IPS-NIHi7 (cell line): ENCODE data around the gene MEIS1.

ENCODE experiments used
- DNase-seq: peaks from one replicate; pipeline ENCODE4 v3.0.0; 2012; ENCODE audit warnings: mixed read lengths; ENCODE audit errors: extremely low spot score

The MEIS1 gene

GRCh38 chr2:66534461-66534860 lies 99.5 kb downstream of the MEIS1 start:
- DNase-seq = no peak

GRCh38 chr2:66535574-66536289 lies 100.8 kb downstream of the MEIS1 start:
- no peak for DNase-seq

DNA sequence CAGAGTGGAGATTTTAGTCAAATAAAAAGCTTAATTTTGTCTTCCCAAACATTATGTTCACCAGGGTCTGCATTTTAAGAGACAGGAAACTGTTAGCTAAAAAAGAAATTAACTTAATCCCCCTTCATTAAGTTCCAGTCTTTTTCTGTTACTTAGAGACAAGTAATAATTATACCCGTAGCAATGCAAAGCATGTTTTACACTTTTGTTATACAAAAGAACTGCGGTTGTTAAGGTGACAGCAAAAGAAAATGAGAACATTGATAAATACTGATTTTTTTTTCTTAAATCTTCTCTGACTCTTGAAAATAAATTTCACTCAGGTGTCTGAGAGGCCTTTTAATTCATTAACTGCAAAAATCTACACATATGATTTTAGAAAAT lies 101.4 kb downstream of the MEIS1 start:
- DNase-seq = no peak

- peak; percentile 34 for DNase-seq
Measured at GRCh38 chr2:66536997-66537396, 102.1 kb downstream of the MEIS1 start.

- no peak for DNase-seq
Measured at GRCh38 chr2:66538291-66538690, 103.4 kb downstream of the MEIS1 start.

- no peak for DNase-seq
Measured at GRCh38 chr2:66539452-66539851, 104.5 kb downstream of the MEIS1 start.

- no peak for DNase-seq
Measured at GRCh38 chr2:66541646-66542045, 106.7 kb downstream of the MEIS1 start.

DNA sequence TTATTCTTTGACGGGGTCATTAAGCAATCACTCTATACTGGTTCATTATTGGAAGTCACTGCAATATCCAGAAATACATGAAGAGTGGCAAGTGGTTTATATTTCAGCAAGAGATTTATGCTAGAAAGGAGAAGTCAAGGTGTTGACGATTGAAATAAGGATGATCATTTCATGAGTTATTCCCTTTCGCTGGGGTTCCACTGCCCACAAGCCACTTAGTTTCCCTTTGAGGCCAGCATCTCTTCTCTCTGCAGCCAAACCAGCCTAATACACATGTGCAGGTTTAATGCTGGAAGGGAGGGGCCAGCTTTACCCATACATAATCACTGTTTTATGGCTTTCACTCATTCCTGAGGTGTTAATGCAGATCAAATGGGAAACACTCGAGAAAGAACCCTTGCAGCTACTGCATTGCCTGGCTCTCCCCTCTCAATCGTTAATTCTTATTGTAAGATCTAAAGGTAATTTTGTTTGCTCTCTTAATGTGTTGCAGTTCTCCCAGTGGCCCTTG lies 108.4 kb downstream of the MEIS1 start:
- DNase-seq = no peak

DNA sequence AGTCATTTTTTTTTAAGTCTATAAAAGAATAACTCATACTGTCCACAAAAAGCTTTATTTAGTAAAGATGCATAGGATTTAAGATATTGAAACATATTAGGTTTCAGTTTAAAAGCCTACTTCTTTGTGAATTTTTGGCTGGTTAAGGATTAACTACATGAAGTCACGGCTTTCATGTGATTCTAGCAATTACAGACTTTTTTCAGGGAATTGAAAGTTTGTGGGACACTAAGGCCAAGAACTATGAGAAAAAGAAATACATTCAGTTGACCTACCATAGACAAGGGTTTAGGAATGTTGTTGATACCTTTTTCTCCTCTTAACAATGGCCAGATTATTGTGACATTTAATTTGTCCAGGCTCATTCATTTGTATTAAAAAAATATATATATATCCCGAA lies 109.3 kb downstream of the MEIS1 start:
- no peak for DNase-seq

- no peak for DNase-seq
Measured at GRCh38 chr2:66545258-66545657, 110.3 kb downstream of the MEIS1 start.

DNA sequence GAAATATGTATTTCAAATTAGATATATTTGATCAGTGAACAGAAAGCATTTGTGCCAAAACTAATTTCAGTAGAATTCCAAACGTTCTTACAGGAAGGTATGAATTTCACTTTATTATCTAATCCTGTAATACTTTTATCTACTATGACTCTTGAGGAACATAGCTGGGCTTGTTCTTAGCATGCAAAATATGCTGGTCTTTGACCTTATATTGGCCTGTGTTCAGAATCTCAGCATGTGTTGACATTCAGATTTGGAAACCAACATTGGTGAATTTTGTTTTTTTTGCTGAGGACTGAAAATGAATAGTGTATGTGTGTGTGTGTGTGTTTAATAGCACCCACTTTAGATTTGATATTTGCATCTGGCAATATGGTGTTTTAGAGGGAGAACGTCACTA lies 112.2 kb downstream of the MEIS1 start:
- no peak for DNase-seq

DNA sequence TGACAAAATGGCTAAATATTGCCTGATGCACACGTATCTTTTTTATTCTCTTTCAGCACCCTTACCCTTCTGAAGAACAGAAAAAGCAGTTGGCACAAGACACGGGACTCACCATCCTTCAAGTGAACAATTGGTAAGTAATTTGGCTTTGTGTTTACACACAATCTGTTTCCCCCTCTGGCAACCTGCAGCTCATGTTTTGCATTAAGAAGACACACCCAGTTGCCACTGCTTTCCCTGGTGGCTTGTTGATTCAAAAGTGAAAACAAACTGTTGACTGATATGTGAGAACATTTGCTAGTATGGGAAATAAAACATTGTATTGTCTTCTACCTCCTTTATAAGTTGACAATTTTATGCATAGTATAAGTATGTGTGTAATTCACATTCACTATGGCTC lies 113.0 kb downstream of the MEIS1 start:
- no peak for DNase-seq

GRCh38 chr2:66548422-66548821 lies 113.5 kb downstream of the MEIS1 start:
- DNase-seq = no peak

DNA sequence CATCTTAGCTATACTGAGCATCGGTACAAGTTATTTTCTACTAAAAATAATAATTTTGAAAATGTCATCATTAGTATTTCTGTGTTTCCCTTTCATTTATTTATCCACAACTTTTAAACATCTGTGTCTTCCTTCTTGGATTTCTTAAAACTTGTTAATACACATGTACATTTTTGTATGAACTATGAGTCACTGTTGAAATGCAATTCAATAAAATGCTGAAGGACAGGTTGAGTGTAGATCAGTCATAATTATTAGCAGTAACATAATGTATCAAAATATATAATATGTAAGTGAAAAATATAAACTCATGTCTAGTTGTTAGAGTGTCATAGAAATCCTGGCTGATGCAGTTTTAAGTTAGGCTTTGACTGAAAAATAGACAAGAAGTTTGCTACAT lies 115.9 kb downstream of the MEIS1 start:
- no peak for DNase-seq

DNA sequence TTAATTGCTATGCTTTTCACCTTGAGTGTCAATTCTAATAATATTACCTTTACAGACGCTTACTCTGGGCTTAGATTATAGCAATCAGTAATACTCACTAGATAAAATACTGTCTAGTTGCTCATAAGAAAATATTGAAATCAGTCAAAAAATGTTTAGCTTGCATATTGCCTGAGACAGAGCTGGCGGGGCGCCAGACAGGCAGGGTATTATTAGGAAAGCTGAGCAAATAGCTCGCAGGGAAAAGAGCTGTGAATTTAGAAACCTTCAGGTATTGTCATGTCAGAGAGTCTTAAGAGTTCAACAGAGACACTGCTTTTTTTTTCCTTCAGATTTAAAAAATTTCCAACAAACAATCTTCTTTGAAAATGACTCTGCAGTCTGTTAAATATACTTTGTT lies 118.4 kb downstream of the MEIS1 start:
- no peak for DNase-seq

- DNase-seq = no peak
Measured at GRCh38 chr2:66555091-66555490, 120.2 kb downstream of the MEIS1 start.

DNA sequence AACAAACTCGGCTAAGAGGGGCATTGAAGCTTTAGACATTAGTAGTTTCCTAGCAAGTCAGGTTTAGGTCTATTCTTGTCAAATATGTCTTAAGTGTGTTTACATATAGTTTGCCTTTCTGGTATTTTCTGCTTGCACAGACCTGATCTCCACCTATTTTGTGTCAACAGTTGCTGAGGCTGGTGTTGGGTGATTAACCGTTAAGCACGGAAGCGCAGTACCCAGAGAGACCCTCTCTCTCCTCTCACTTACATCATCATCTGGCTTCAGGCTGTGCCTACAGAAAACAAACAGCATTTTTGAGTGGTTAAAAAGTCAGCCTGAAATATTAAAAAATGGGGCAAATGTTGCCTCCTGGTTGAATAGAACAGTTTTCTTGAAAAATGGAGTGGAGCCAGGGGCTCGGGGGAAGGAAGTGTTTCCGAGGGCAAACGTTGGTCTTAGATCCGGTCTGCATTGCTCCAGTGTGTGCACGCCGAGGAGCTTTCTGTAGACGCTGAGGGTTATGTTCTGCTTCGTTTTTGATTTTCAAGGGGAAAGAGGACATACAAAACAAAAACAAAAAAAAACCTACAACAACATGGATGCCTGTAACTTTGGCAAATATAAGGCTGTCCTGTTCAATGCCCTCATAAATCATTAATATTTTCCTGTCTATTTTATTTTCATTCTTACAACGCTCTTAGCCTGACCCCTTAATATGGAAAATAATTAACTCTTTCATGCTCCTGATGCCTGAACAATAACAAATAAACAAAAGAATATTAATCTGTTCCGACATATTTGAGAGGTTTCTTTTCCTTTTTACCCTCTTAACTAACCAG lies 120.8 kb downstream of the MEIS1 start:
- no peak for DNase-seq

DNA sequence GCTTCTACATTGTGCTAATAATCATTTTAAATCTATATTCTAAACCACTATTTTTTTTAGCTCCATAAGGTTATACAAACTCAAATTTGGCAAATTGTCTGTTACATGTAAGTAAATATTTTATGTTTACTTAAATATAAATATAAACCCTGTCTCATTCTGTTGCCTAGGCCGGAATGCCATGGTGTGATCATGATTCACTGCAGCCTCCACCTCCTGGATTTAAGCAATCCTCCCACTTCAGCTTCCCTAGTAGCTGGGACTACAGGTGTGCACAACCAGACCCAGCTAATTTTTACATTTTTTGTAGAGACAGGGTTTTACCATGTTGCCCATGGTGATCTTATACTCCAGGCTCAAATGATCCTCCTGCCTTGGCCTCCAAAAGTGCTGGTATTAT lies 124.7 kb downstream of the MEIS1 start:
- DNase-seq = no peak

- no peak for DNase-seq
Measured at GRCh38 chr2:66560683-66561082, 125.8 kb downstream of the MEIS1 start.

DNA sequence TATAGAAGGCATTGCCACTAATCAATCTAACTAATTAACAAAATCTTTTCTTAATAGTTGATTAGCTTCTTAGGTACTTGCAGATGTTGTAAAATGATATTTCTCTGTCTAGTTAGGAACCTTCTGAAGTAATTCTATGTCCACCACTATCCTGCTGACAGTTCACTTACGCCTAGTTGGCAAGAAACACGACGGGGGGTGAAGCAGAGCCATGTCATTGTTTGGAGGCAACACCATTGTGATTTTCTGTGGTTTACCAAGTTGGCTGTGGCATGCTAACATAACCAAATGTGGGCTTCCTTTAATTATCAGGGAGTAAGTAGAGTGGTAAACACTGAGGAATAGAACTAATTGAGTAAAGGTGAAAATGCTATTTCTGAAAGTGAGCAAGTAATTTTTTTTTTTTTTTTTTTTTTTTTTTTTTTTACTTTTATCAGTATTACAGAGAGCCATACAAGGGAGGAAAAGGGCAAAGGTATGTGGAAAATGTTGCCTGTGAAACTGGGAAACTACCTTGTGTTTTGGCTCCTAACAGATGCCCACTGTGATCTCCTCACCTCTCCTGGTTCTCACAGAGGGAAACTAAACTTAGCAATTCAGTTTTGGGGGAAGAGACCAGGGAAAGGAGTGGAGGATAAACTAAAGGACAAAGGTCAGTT lies 126.8 kb downstream of the MEIS1 start:
- no peak for DNase-seq

DNA sequence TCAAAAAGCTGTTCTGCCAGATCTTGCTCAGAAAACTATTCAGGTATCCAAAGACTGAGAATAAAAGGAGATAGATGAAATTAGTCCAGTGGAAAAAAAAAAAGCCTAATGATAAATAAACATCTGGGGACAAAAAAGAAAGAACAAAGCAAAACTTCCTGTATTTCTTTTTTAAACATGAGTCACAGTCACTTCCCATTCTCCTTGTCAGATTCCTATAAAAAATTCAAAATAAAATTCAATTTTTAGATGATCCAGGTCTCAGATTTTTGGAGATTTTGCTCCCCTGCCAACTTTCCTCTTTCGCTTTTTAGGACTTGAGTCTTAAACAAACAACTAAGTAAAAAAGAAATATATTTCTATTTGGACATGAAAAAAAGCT lies 127.4 kb downstream of the MEIS1 start:
- DNase-seq = no peak

GRCh38 chr2:66563473-66563872 lies 128.5 kb downstream of the MEIS1 start:
- DNase-seq = no peak

DNA sequence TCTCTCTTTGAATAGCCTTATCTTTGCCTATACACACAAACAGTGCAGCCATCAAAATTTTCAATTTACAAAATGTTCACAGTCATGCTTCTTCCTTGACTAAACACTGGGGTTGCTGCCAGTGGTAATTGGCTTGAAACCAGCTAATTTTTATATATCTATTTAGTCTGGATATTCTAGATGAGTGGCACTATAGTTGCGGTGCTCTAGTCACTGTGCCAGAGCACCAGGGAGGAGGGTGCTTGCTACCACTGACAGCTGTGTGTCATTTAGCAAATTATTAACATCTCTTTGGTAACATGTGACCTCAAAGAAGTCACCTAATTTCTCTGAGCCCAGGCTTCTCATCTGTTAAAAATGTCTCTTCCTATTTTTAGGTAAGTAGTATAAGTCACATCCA lies 130.4 kb downstream of the MEIS1 start:
- DNase-seq = no peak
